Ishikawa (cell line): ENCODE data around the gene P2RX6.

ENCODE experiments used
- CEBPB ChIP-seq: IDR thresholded peaks from 2 replicates; pipeline ENCODE4 v1.6.1; 2012
- EP300 ChIP-seq: IDR thresholded peaks from 2 replicates; pipeline ENCODE4 v1.6.1; 2012; ENCODE audit warnings: borderline replicate concordance
- RAD21 ChIP-seq: IDR thresholded peaks from 2 replicates; pipeline ENCODE4 v1.6.1; 2012; ENCODE audit warnings: low read depth
- TEAD4 ChIP-seq: IDR thresholded peaks from 2 replicates; pipeline ENCODE4 v1.6.1; 2012
- YY1 ChIP-seq: IDR thresholded peaks from 2 replicates; pipeline ENCODE4 v1.6.1; 2012; ENCODE audit warnings: low read depth
- ZBTB7A ChIP-seq: IDR thresholded peaks from 2 replicates; pipeline ENCODE4 v1.6.1; 2012; ENCODE audit warnings: low read depth
- TF ChIP-seq, protein P1 (sequence below): IDR thresholded peaks from 2 replicates; pipeline ENCODE4 v1.6.1; 2012
- TF ChIP-seq, protein P2 (sequence below): IDR thresholded peaks from 2 replicates; pipeline ENCODE4 v1.6.1; 2012; ENCODE audit warnings: low read depth, mild to moderate bottlenecking

DNA sequence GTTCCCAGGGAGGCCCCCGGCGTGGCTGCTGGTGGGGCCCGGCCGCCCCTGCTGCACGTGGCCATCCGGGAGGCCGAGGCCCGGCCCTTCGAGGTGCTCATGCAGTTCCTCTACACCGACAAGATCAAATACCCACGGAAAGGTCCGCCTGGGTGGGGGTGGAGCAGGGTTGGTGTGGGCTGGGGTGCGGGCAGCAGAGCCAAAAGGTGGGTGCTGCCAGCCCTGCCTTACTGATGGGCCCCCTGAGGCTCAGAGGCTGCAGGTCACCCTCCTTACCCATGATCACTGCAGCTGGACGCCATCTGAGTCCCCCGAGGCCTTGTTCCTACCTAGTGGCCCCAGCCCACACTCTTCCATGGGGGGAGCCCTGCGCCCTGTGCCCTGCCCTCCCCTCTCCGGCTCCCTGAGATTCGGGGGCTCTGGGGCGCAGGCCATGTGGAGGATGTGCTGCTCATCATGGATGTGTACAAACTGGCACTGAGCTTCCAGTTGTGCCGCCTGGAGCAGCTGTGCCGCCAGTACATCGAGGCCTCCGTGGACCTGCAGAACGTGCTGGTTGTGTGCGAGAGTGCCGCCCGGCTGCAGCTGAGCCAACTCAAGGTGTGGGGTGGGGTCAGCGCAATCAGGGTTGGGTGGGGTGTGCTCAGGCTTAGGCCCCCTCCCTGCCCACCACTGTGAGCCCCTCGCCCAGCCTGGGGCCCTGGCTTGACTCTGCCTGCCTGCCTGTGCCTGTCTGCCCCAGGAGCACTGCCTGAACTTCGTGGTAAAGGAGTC is 20.6 kb upstream of the P2RX6 start:
- no peak for TF ChIP-seq YY1
- no peak for TF ChIP-seq EP300
- no peak for TF ChIP-seq TEAD4
- TF ChIP-seq, protein P1, sequence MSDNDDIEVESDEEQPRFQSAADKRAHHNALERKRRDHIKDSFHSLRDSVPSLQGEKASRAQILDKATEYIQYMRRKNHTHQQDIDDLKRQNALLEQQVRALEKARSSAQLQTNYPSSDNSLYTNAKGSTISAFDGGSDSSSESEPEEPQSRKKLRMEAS, result no peak
- no peak for TF ChIP-seq RAD21
- TF ChIP-seq, protein P2, sequence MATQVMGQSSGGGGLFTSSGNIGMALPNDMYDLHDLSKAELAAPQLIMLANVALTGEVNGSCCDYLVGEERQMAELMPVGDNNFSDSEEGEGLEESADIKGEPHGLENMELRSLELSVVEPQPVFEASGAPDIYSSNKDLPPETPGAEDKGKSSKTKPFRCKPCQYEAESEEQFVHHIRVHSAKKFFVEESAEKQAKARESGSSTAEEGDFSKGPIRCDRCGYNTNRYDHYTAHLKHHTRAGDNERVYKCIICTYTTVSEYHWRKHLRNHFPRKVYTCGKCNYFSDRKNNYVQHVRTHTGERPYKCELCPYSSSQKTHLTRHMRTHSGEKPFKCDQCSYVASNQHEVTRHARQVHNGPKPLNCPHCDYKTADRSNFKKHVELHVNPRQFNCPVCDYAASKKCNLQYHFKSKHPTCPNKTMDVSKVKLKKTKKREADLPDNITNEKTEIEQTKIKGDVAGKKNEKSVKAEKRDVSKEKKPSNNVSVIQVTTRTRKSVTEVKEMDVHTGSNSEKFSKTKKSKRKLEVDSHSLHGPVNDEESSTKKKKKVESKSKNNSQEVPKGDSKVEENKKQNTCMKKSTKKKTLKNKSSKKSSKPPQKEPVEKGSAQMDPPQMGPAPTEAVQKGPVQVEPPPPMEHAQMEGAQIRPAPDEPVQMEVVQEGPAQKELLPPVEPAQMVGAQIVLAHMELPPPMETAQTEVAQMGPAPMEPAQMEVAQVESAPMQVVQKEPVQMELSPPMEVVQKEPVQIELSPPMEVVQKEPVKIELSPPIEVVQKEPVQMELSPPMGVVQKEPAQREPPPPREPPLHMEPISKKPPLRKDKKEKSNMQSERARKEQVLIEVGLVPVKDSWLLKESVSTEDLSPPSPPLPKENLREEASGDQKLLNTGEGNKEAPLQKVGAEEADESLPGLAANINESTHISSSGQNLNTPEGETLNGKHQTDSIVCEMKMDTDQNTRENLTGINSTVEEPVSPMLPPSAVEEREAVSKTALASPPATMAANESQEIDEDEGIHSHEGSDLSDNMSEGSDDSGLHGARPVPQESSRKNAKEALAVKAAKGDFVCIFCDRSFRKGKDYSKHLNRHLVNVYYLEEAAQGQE, result no peak
- no peak for TF ChIP-seq ZBTB7A
- TF ChIP-seq CEBPB, result no peak
